T-helper 2 cell treated with Interferon-gamma antibody and Interleukin-4, amounts not matched to agents 5 μg/mL and 100 μg/mL, for 36 hours (primary cell): ENCODE results near the gene EPHA3.

ENCODE experiments used
- DNase-seq: peaks from one replicate; pipeline ENCODE4 v3.0.0; 2021; ENCODE audit warnings: low spot score
- H3K27ac Mint-ChIP-seq: one replicate; pipeline ENCODE4 v1.8.0; 2021; ENCODE audit warnings: mild to moderate bottlenecking, mixed read lengths
- H3K27me3 Mint-ChIP-seq: one replicate; pipeline ENCODE4 v1.8.0; 2021; ENCODE audit warnings: low read depth, mixed read lengths
- H3K36me3 Mint-ChIP-seq: one replicate; pipeline ENCODE4 v1.8.0; 2021; ENCODE audit warnings: low read depth, mixed read lengths
- H3K4me1 Mint-ChIP-seq: one replicate; pipeline ENCODE4 v1.8.0; 2021; ENCODE audit warnings: low read depth, mixed read lengths
- H3K4me3 Mint-ChIP-seq: one replicate; pipeline ENCODE4 v1.8.0; 2022; ENCODE audit warnings: mild to moderate bottlenecking, moderate library complexity, mixed read lengths
- H3K9me3 Mint-ChIP-seq: one replicate; pipeline ENCODE4 v1.8.0; 2021; ENCODE audit warnings: mixed read lengths

The EPHA3 gene

GRCh38 chr3:89455240-89455639 lies 347.8 kb downstream of the EPHA3 start:
- H3K27me3 Mint-ChIP-seq = no peaks in the 10 kb centered on the region
- DNase-seq = no peak
- no peak overlapping the region for H3K4me3 Mint-ChIP-seq
- peaks cover 46% of the 10 kb centered on the region for H3K9me3 Mint-ChIP-seq
- H3K4me1 Mint-ChIP-seq = no peaks in the 10 kb centered on the region
- no peak overlapping the region for H3K27ac Mint-ChIP-seq
- no peaks in the 10 kb centered on the region for H3K36me3 Mint-ChIP-seq

- peaks cover 4% of the 10 kb centered on the region for H3K9me3 Mint-ChIP-seq
- no peak overlapping the region for H3K4me3 Mint-ChIP-seq
- H3K27ac Mint-ChIP-seq = no peak overlapping the region
- no peak for DNase-seq
- H3K4me1 Mint-ChIP-seq = no peaks in the 10 kb centered on the region
- no peaks in the 10 kb centered on the region for H3K27me3 Mint-ChIP-seq
- no peaks in the 10 kb centered on the region for H3K36me3 Mint-ChIP-seq
Observed at GRCh38 chr3:89467898-89468363, 360.5 kb downstream of the EPHA3 start.

- Mint-ChIP-seq H3K36me3 (no peaks in the 10 kb centered on the region), H3K4me3 (no peak overlapping the region), H3K9me3 (peaks cover 22% of the 10 kb centered on the region), H3K4me1 (no peaks in the 10 kb centered on the region), H3K27ac (no peak overlapping the region), H3K27me3 (no peaks in the 10 kb centered on the region)
- no peak for DNase-seq
Observed at GRCh38 chr3:89472101-89472500, 364.7 kb downstream of the EPHA3 start.

- DNase-seq = no peak
- Mint-ChIP-seq H3K4me3 (no peak overlapping the region), H3K4me1 (no peaks in the 10 kb centered on the region), H3K27me3 (no peaks in the 10 kb centered on the region), H3K36me3 (no peaks in the 10 kb centered on the region), H3K27ac (no peak overlapping the region), H3K9me3 (peaks cover 32% of the 10 kb centered on the region)
Observed at GRCh38 chr3:89474333-89475130, 367.1 kb downstream of the EPHA3 start.

- Mint-ChIP-seq H3K4me1 (no peaks in the 10 kb centered on the region), H3K4me3 (no peak overlapping the region), H3K27ac (no peak overlapping the region), H3K36me3 (no peaks in the 10 kb centered on the region), H3K9me3 (peaks cover 30% of the 10 kb centered on the region), H3K27me3 (no peaks in the 10 kb centered on the region)
- no peak for DNase-seq
Observed at GRCh38 chr3:89488800-89489580, 381.6 kb downstream of the EPHA3 start.

GRCh38 chr3:89490129-89490528 lies 382.7 kb downstream of the EPHA3 start:
- H3K9me3 Mint-ChIP-seq = peaks cover 23% of the 10 kb centered on the region
- no peaks in the 10 kb centered on the region for H3K27me3 Mint-ChIP-seq
- no peak overlapping the region for H3K27ac Mint-ChIP-seq
- DNase-seq = no peak
- no peaks in the 10 kb centered on the region for H3K4me1 Mint-ChIP-seq
- H3K36me3 Mint-ChIP-seq = no peaks in the 10 kb centered on the region
- no peak overlapping the region for H3K4me3 Mint-ChIP-seq

GRCh38 chr3:89494734-89495133 lies 387.3 kb downstream of the EPHA3 start:
- Mint-ChIP-seq H3K4me3 (no peak overlapping the region), H3K9me3 (peaks cover 14% of the 10 kb centered on the region), H3K4me1 (no peaks in the 10 kb centered on the region), H3K27ac (no peak overlapping the region), H3K36me3 (no peaks in the 10 kb centered on the region), H3K27me3 (no peaks in the 10 kb centered on the region)
- DNase-seq = no peak

- H3K36me3 Mint-ChIP-seq = no peaks in the 10 kb centered on the region
- no peaks in the 10 kb centered on the region for H3K27me3 Mint-ChIP-seq
- no peak overlapping the region for H3K4me3 Mint-ChIP-seq
- peaks cover 30% of the 10 kb centered on the region for H3K9me3 Mint-ChIP-seq
- H3K27ac Mint-ChIP-seq = no peak overlapping the region
- no peak for DNase-seq
- no peaks in the 10 kb centered on the region for H3K4me1 Mint-ChIP-seq
Observed at GRCh38 chr3:89503891-89504391, 396.5 kb downstream of the EPHA3 start.

- H3K27ac Mint-ChIP-seq = no peak overlapping the region
- H3K4me3 Mint-ChIP-seq = no peak overlapping the region
- no peak for DNase-seq
- H3K27me3 Mint-ChIP-seq = no peaks in the 10 kb centered on the region
- peaks cover 30% of the 10 kb centered on the region for H3K9me3 Mint-ChIP-seq
- no peaks in the 10 kb centered on the region for H3K36me3 Mint-ChIP-seq
- no peaks in the 10 kb centered on the region for H3K4me1 Mint-ChIP-seq
Observed at GRCh38 chr3:89504432-89504831, 397.0 kb downstream of the EPHA3 start.

GRCh38 chr3:89506462-89507103 lies 399.2 kb downstream of the EPHA3 start:
- Mint-ChIP-seq H3K27ac (no peak overlapping the region), H3K27me3 (no peaks in the 10 kb centered on the region)

GRCh38 chr3:89521328-89521727 lies 413.9 kb downstream of the EPHA3 start:
- H3K4me3 Mint-ChIP-seq = no peak overlapping the region
- H3K27ac Mint-ChIP-seq = no peak overlapping the region
- no peaks in the 10 kb centered on the region for H3K4me1 Mint-ChIP-seq
- H3K9me3 Mint-ChIP-seq = peaks cover 16% of the 10 kb centered on the region
- no peaks in the 10 kb centered on the region for H3K36me3 Mint-ChIP-seq
- no peak for DNase-seq
- H3K27me3 Mint-ChIP-seq = no peaks in the 10 kb centered on the region

More at GRCh38 chr3:89506462-89507103, 399.2 kb downstream of the EPHA3 start:
- Mint-ChIP-seq H3K36me3 (no peaks in the 10 kb centered on the region), H3K9me3 (peaks cover 34% of the 10 kb centered on the region), H3K4me3 (no peak overlapping the region), H3K4me1 (no peaks in the 10 kb centered on the region)
- no peak for DNase-seq

GRCh38 chr3:89522155-89522554 lies 414.7 kb downstream of the EPHA3 start:
- DNase-seq = no peak
- Mint-ChIP-seq H3K36me3 (no peaks in the 10 kb centered on the region), H3K9me3 (peaks cover 22% of the 10 kb centered on the region), H3K27ac (no peak overlapping the region), H3K4me1 (no peaks in the 10 kb centered on the region), H3K4me3 (no peak overlapping the region), H3K27me3 (no peaks in the 10 kb centered on the region)

- no peaks in the 10 kb centered on the region for H3K36me3 Mint-ChIP-seq
- H3K27me3 Mint-ChIP-seq = no peaks in the 10 kb centered on the region
- no peaks in the 10 kb centered on the region for H3K4me1 Mint-ChIP-seq
- H3K4me3 Mint-ChIP-seq = no peak overlapping the region
- H3K27ac Mint-ChIP-seq = no peak overlapping the region
- no peak for DNase-seq
- peaks cover 34% of the 10 kb centered on the region for H3K9me3 Mint-ChIP-seq
Observed at GRCh38 chr3:89525609-89526008, 418.2 kb downstream of the EPHA3 start.
